Subcutaneous abdominal adipose tissue (tissue), 5 donors: ENCODE measurements around the gene XKR3.
"Not testable (repeated sequence)": the region's sequence is repeated elsewhere in the genome, so short reads cannot be mapped to it uniquely, and the experiment has no call there.

Source experiments
- H3K27ac ChIP-seq: one replicate; pipeline ENCODE4 v1.7.0; 2013; ENCODE audit warnings: low read depth, mild to moderate bottlenecking, inconsistent platforms, low read length, moderate library complexity
- H3K27me3 ChIP-seq, 5 donors: one replicate each; pipeline ENCODE4 v1.7.0; 2013; ENCODE audit warnings: low read length in 5 of 5, inconsistent platforms in 1 of 5; ENCODE audit not compliant: control insufficient read depth in 5 of 5, insufficient read depth in 4 of 5
- H3K36me3 ChIP-seq, 5 donors: one replicate each; pipeline ENCODE4 v1.7.0; 2013; ENCODE audit warnings: low read length in 5 of 5; ENCODE audit not compliant: control insufficient read depth in 5 of 5, insufficient read depth in 5 of 5
- H3K4me1 ChIP-seq, 5 donors: one replicate each; pipeline ENCODE4 v1.7.0; 2013; ENCODE audit warnings: low read length in 5 of 5, mild to moderate bottlenecking in 3 of 5, moderate library complexity in 1 of 5; ENCODE audit not compliant: control insufficient read depth in 5 of 5, insufficient read depth in 5 of 5
- H3K4me3 ChIP-seq, 5 donors: one replicate each; pipeline ENCODE4 v1.7.0; 2013; ENCODE audit warnings: low read length in 5 of 5, low read depth in 1 of 5
- H3K9ac ChIP-seq, 5 donors: one replicate each; pipeline ENCODE4 v1.7.0; 2013; ENCODE audit warnings: low read length in 5 of 5, mild to moderate bottlenecking in 4 of 5, moderate library complexity in 3 of 5
- H3K9me3 ChIP-seq, 5 donors: one replicate each; pipeline ENCODE4 v1.7.0; 2013; ENCODE audit warnings: low read length in 5 of 5; ENCODE audit not compliant: control insufficient read depth in 5 of 5
- donor health status: healthy.
- donor health status: healthy.
- donor health status: healthy.
- donor health status: healthy.
- donor health status: healthy.

The XKR3 gene

GRCh38 chr22:16808744-16809143 is 16.5 kb downstream of the XKR3 start:
- Histone ChIP-seq H3K9me3 (no peaks in the 10 kb centered on the region), H3K27me3 (no peaks in the 10 kb centered on the region), H3K4me1 (no peaks in the 10 kb centered on the region), H3K36me3 (no peaks in the 10 kb centered on the region), H3K4me3 (no peak overlapping the region), H3K27ac (no peak overlapping the region), H3K9ac (no peak overlapping the region)

DNA sequence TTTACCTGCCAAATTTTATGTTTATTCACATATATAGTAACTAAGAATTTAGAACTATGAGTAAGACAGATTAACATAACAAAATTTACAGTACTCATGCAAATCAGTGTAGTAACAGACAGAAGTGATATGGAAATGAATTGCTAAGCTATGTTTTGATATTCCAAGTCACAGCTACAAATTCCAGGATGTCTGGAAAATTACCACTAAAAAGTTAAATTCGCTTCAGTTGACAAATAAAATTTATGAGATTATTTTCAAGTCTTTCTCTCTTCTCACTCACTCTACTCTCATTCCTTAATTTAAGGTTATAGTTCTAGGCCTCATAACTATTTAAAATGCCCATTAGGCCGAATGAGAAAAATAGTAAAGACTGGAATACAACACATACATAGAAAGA is 18.1 kb downstream of the XKR3 start:
- Histone ChIP-seq H3K4me3 (no peak overlapping the region), H3K27ac (no peak overlapping the region), H3K36me3 (no peaks in the 10 kb centered on the region), H3K27me3 (no peaks in the 10 kb centered on the region), H3K9ac (no peak overlapping the region), H3K4me1 (no peaks in the 10 kb centered on the region), H3K9me3 (no peaks in the 10 kb centered on the region)

GRCh38 chr22:16806401-16806800 is 18.8 kb downstream of the XKR3 start:
- Histone ChIP-seq H3K4me3 (no peak overlapping the region), H3K9me3 (no peaks in the 10 kb centered on the region), H3K9ac (no peak overlapping the region), H3K4me1 (no peaks in the 10 kb centered on the region), H3K36me3 (no peaks in the 10 kb centered on the region), H3K27ac (no peak overlapping the region), H3K27me3 (no peaks in the 10 kb centered on the region)

- H3K4me3 ChIP-seq = no peak overlapping the region
- H3K27ac ChIP-seq = no peak overlapping the region
- no peaks in the 10 kb centered on the region for H3K4me1 ChIP-seq
- H3K9ac ChIP-seq = no peak overlapping the region
- no peaks in the 10 kb centered on the region for H3K27me3 ChIP-seq
- H3K36me3 ChIP-seq = no peaks in the 10 kb centered on the region
- H3K9me3 ChIP-seq = no peaks in the 10 kb centered on the region
Observed at GRCh38 chr22:16804882-16805281, 20.3 kb downstream of the XKR3 start.

DNA sequence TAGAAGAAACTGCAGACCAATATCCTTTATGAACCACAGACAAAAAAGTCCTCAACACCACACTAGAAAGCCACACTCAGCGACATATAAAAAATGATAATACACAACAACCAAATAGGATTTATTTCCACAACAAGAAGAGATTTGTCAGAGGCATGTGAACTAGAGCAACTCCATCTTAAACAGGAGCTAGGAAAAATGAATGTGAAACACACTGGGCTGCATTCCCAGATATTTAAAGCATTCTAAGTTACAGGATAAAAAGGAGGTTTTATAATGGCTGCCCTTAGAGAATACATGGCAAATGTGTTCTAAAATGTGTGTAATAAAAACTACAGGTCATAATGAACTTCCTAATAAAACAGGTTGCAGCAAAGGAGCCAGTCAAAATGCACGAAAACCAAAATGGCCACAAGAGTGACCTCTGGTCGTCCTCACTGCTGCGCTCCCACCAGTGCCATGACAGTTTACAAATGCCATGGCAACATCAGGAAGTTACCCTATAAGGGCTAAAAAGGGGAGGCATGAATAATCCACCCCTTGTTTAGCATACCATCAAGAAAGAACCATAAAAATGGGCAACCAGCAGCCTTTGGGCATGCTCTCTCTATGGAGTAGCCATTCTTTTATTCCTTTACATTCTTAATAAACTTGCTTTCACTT is 21.8 kb downstream of the XKR3 start:
- Histone ChIP-seq H3K4me1 (no peaks in the 10 kb centered on the region), H3K27ac (no peak overlapping the region), H3K27me3 (no peaks in the 10 kb centered on the region), H3K36me3 (no peaks in the 10 kb centered on the region), H3K9ac (no peak overlapping the region), H3K9me3 (no peaks in the 10 kb centered on the region), H3K4me3 (no peak overlapping the region)

DNA sequence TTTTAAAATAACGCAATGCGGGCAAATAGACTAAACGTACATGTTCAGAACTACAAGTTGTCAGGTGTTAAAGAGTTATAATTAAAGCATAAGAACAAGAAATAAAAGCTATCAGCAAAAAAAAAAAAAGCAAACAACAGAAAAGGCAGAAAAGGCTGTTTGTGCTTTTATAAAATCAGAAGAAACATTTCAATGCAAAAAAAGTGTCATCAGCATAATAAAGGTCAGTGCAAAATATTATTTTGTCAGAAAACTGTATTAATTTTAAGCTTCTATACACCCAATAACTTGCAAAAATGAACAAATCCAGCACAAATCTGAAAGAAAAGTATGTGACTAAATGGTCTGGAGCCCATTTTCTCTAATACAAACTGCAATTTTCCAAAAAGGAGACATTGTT is 23.6 kb downstream of the XKR3 start:
- Histone ChIP-seq H3K4me3 (no peak overlapping the region), H3K27ac (no peak overlapping the region), H3K4me1 (no peaks in the 10 kb centered on the region), H3K9ac (no peak overlapping the region), H3K9me3 (no peaks in the 10 kb centered on the region), H3K27me3 (no peaks in the 10 kb centered on the region), H3K36me3 (no peaks in the 10 kb centered on the region)

DNA sequence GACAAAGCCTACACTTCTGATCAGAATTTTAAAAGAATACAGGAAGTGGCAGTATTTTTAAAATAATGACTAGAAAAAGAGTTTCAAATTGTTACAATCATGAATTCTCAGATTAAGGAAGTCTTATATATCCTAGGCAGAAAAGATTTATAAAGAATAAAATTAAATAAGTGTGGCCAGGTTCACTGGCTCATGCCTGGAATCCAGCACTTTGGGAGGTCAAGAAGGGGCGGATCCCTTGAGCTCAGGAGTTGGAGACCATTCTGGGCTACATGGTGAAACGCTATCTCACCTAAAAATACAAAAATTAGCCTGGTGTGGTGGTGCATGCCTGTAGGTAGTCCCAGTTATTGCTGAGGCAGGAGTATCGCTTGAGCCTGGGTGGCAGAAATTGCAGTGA is 24.1 kb downstream of the XKR3 start:
- H3K27me3 ChIP-seq = no peaks in the 10 kb centered on the region
- no peak overlapping the region for H3K27ac ChIP-seq
- H3K9ac ChIP-seq = no peak overlapping the region
- H3K4me1 ChIP-seq = no peaks in the 10 kb centered on the region
- H3K4me3 ChIP-seq = no peak overlapping the region
- H3K36me3 ChIP-seq = no peaks in the 10 kb centered on the region
- no peaks in the 10 kb centered on the region for H3K9me3 ChIP-seq

DNA sequence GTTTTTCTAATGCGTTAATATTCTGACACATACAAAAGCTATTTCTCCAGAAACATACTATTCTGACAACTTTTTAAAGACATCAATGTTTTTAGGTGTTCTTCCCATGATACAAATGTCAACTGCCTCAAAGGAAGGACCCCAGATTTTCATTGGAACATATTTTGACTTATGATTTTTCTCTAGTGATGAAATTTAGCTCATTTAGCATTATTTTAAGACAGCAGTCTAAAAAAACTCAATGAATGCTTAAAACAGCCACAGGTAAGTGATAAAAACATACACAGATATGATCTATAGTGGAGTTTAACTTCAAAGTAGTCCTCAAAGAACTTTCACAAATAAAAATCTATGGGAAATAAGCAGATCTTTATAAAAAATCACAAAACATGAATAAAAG is 24.9 kb downstream of the XKR3 start:
- Histone ChIP-seq H3K36me3 (no peaks in the 10 kb centered on the region), H3K4me3 (no peak overlapping the region), H3K9ac (no peak overlapping the region), H3K4me1 (no peaks in the 10 kb centered on the region), H3K27me3 (no peaks in the 10 kb centered on the region), H3K27ac (no peak overlapping the region), H3K9me3 (no peaks in the 10 kb centered on the region)

- not testable (repeated sequence) for H3K9me3 ChIP-seq, H3K36me3 ChIP-seq, H3K4me1 ChIP-seq, H3K27ac ChIP-seq, H3K9ac ChIP-seq, H3K4me3 ChIP-seq, H3K27me3 ChIP-seq
Observed at GRCh38 chr22:16795504-16795903, 29.7 kb downstream of the XKR3 start.

DNA sequence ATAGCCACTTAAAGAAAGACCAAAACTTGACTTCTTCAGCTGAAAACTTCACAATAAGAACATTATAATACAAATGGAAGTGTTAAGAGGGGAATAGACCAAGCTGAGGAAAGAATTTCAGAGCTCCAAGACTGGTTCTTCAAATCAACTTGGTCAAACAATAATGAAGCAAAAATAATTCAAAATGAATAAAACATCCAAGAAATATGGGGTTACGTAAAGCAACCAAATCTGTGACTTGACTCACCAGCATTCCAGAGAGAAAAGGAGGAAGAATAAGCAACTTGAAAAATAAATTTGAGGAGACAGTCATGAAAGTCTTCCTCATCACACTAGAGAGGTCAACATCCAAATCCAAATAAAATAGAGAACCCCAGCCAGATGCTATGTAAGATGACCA is 31.4 kb downstream of the XKR3 start:
- no peak overlapping the region for H3K27ac ChIP-seq
- no peaks in the 10 kb centered on the region for H3K36me3 ChIP-seq
- no peaks in the 10 kb centered on the region for H3K4me1 ChIP-seq
- no peak overlapping the region for H3K9ac ChIP-seq
- no peaks in the 10 kb centered on the region for H3K9me3 ChIP-seq
- H3K4me3 ChIP-seq = no peak overlapping the region
- H3K27me3 ChIP-seq = no peaks in the 10 kb centered on the region
